Gastroesophageal sphincter (tissue), 4 donors: ENCODE data around the gene HECW1. TPM values are rescaled to one million over a fixed set of nuclear protein-coding genes. Genes with fewer than 3 reads are reported as not detected.

Source experiments
- ATAC-seq: fragments of 150-250 bp; one replicate; pipeline ENCODE4 v1.9.1; 2016; ENCODE audit warnings: mild to moderate bottlenecking, moderate library complexity
- H3K27ac ChIP-seq, 4 donors: fragments of 200-600 bp; sonication (generic) in 3 of 4; 1 replicate in 3 of 4; 2 replicates in 1 of 4; pipeline ENCODE4 v1.5.1; 2016 to 2019
- H3K27me3 ChIP-seq: fragments of 200-600 bp; sonication (generic); one replicate; pipeline ENCODE4 v1.5.1; 2019
- H3K36me3 ChIP-seq, 2 donors: fragments of 200-600 bp; sonication (generic); one replicate each; pipeline ENCODE4 v1.5.1; 2019; ENCODE audit warnings: control low read depth in 1 of 2
- H3K4me1 ChIP-seq, 3 donors: fragments of 200-600 bp; sonication (generic); 1 replicate in 2 of 3; 2 replicates in 1 of 3; pipeline ENCODE4 v1.5.1; 2016 to 2019; ENCODE audit warnings: control low read depth in 2 of 3
- H3K4me3 ChIP-seq, 2 donors: fragments of 200-600 bp; sonication (generic); one replicate each; pipeline ENCODE4 v1.5.1; 2019; ENCODE audit warnings: mild to moderate bottlenecking in 1 of 2, moderate library complexity in 1 of 2
- H3K9me3 ChIP-seq, 3 donors: fragments of 200-600 bp; sonication (generic); one replicate each; pipeline ENCODE4 v1.5.1; 2017 to 2019; ENCODE audit warnings: control low read depth in 2 of 3
- CTCF ChIP-seq, 4 experiments: fragments of 200-600 bp in 2 of 4; fragments of 450-650 bp in 2 of 4; sonication (generic) in 1 of 4; IDR thresholded peaks; one replicate each; pipeline ENCODE4 v1.5.1; 2017 to 2019; ENCODE audit warnings: antibody characterized with exemption in 4 of 4, mild to moderate bottlenecking in 2 of 4, moderate library complexity in 2 of 4
- EP300 ChIP-seq: sonication (generic); formaldehyde crosslinking; IDR thresholded peaks from one replicate; pipeline ENCODE4 v1.6.1; 2017; ENCODE audit warnings: antibody characterized with exemption, mild to moderate bottlenecking
- POLR2A ChIP-seq, 2 donors: fragments of 450-650 bp; IDR thresholded peaks; one replicate each; pipeline ENCODE4 v1.6.1; 2017; ENCODE audit warnings: antibody characterized with exemption in 2 of 2, mild to moderate bottlenecking in 2 of 2, moderate library complexity in 1 of 2
- POLR2AphosphoS5 ChIP-seq: sonication (generic); formaldehyde crosslinking; IDR thresholded peaks from one replicate; pipeline ENCODE4 v1.6.1; 2017; ENCODE audit warnings: antibody characterized with exemption
- WGBS, 2 donors: methylation state at CpG; one replicate each; pipeline ENCODE4 v1.1.5; 2018; ENCODE audit warnings: low coverage in 1 of 2; 5-methylcytosine and 5-hydroxymethylcytosine counted together
- total RNA-seq, 4 donors: library from RNA; depleted of rRNA; stranded (reverse); fragments of >200 nt; gene quantifications; one replicate each; pipeline ENCODE4 v1.1.0, GENCODE V29; 2016

HECW1 gene
- total RNA-seq, 4 donors from 2014 or later = 0.04 to 0.31 (median 0.13) TPM; not detected in 1

- Histone ChIP-seq H3K4me3 (no peak overlapping the region), H3K27ac (no peak overlapping the region), H3K36me3 (no peaks in the 10 kb centered on the region), H3K4me1 (no peaks in the 10 kb centered on the region), H3K27me3 (peaks cover 16% of the 10 kb centered on the region), H3K9me3 (no peaks in the 10 kb centered on the region)
- WGBS, 2 donors = 88% methylated on average over 3 to 6 of the region's 6 CpGs
- no peak for TF ChIP-seq EP300
- no peak for TF ChIP-seq POLR2AphosphoS5
- TF ChIP-seq POLR2A (IDR thresholded peaks at IDR 0.05) = no peak
- no peak for TF ChIP-seq CTCF (IDR thresholded peaks at IDR 0.05)
- no peak for ATAC-seq
These were observed 107.8 kb downstream of the HECW1 start for GRCh38 chr7:43220250-43220649.

DNA sequence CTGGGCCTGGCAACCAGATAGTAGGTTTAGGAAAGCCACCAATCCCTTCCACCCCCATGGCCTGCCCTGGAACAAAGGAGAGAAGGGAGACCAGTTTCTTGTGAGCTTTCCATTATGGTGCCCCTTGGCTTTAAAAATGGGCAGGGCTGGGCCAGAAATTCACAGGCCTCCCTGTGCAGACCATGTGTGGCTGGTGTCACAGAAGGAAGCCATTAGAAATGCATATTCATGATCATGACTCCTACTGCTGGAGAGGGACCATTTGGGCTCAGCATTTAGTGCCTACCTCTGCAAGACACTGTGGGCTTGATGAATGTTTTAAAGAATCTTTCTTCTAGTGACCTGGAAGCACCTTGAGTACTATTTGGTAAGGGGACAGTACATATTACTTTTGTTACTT is 108.3 kb downstream of the HECW1 start:
- TF ChIP-seq POLR2A (IDR thresholded peaks at IDR 0.05) = no peak
- ATAC-seq = no peak
- Histone ChIP-seq H3K27ac (no peak overlapping the region), H3K4me3 (no peak overlapping the region), H3K9me3 (no peaks in the 10 kb centered on the region), H3K4me1 (no peaks in the 10 kb centered on the region), H3K36me3 (no peaks in the 10 kb centered on the region), H3K27me3 (peaks cover 14% of the 10 kb centered on the region)

DNA sequence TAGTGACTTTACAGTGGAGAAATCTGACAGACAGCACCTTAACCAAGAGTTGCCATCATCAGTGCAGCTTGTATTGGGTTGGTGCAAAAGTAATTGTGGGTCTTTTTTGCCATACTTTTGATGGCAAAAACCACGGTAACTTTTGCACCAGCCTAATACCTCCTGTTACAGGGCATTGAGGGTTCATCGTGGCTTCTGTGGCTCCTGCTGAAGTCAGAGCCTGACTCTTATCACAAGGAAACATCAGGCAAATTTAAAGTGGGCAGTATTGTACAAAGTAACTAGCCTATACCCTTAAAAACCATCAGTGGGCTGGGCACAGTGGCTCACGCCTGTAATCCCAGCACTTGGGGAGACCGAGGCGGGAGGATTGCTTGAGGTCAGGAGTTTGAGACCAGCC is 117.4 kb downstream of the HECW1 start:
- Histone ChIP-seq H3K27ac (no peak overlapping the region), H3K36me3 (no peaks in the 10 kb centered on the region), H3K4me3 (no peak overlapping the region), H3K4me1 (no peaks in the 10 kb centered on the region), H3K9me3 (no peaks in the 10 kb centered on the region), H3K27me3 (no peaks in the 10 kb centered on the region)
- TF ChIP-seq POLR2A (IDR thresholded peaks at IDR 0.05) = no peak
- no peak for TF ChIP-seq EP300
- TF ChIP-seq POLR2AphosphoS5 = no peak
- TF ChIP-seq CTCF (IDR thresholded peaks at IDR 0.05) = no peak
- ATAC-seq = no peak
- 75 to 80% methylated on average over 1 to 4 of the region's 5 CpGs for WGBS, 2 donors

- no peaks in the 10 kb centered on the region for H3K27me3 ChIP-seq
- H3K4me1 ChIP-seq = no peaks in the 10 kb centered on the region
- no peaks in the 10 kb centered on the region for H3K9me3 ChIP-seq
- TF ChIP-seq EP300 (no peak), CTCF (IDR thresholded peaks at IDR 0.05) (no peak), POLR2AphosphoS5 (no peak), POLR2A (IDR thresholded peaks at IDR 0.05) (no peak)
- H3K36me3 ChIP-seq = no peaks in the 10 kb centered on the region
- H3K27ac ChIP-seq = no peak overlapping the region
- H3K4me3 ChIP-seq = no peak overlapping the region
- no peak for ATAC-seq
- 60 to 70% methylated on average over 1 of the region's 2 CpGs for WGBS, 2 donors
These were observed 119.9 kb downstream of the HECW1 start for GRCh38 chr7:43232366-43232765.

DNA sequence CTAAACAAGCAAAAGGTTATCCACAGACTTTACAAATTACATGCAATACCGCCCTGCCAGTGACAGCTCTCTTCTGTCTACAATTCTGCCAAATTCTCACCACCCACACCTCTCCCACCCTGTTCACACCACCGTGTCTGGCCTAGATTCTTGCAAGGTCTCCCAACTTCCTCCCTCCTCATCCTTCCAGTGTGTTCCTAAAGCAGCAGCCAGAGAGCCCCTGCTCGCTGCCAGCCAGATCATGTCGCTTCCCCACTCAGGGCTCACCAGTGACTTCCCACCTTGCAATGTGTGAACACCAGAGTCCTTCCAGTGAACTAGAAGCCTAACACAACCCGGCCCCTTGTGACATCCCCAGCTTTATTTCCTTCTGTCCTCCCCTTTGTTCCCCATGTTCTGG is 121.6 kb downstream of the HECW1 start:
- 53 to 67% methylated on average over 3 to 5 of the region's 5 CpGs for WGBS, 2 donors

More for the DNA sequence above, 121.6 kb downstream of the HECW1 start:
- H3K27ac ChIP-seq = no peak overlapping the region
- TF ChIP-seq POLR2A (IDR thresholded peaks at IDR 0.05) = no peak
- no peak for TF ChIP-seq CTCF (IDR thresholded peaks at IDR 0.05)
- TF ChIP-seq EP300 = no peak
- no peak for TF ChIP-seq POLR2AphosphoS5
- H3K4me1 ChIP-seq = no peaks in the 10 kb centered on the region
- ATAC-seq = no peak
- H3K9me3 ChIP-seq = no peaks in the 10 kb centered on the region
- no peaks in the 10 kb centered on the region for H3K36me3 ChIP-seq
- H3K4me3 ChIP-seq = no peak overlapping the region
- no peaks in the 10 kb centered on the region for H3K27me3 ChIP-seq
